Testis (tissue), 2 donors: Measurements from ENCODE around the gene PIP5KL1.

Experiments
- POLR2A ChIP-seq: fragments of 450-650 bp; IDR thresholded peaks from one replicate; pipeline ENCODE4 v1.6.1; 2017; ENCODE audit warnings: antibody characterized with exemption, mild to moderate bottlenecking, moderate library complexity
- TF ChIP-seq, protein P1 (sequence below), 3 experiments: fragments of 450-650 bp in 2 of 3; fragments of 200-600 bp in 1 of 3; sonication (generic) in 1 of 3; IDR thresholded peaks; one replicate each; pipeline ENCODE4 v1.5.1; 2016 to 2019; ENCODE audit warnings: antibody characterized with exemption in 3 of 3, mild to moderate bottlenecking in 2 of 3, moderate library complexity in 1 of 3

DNA sequence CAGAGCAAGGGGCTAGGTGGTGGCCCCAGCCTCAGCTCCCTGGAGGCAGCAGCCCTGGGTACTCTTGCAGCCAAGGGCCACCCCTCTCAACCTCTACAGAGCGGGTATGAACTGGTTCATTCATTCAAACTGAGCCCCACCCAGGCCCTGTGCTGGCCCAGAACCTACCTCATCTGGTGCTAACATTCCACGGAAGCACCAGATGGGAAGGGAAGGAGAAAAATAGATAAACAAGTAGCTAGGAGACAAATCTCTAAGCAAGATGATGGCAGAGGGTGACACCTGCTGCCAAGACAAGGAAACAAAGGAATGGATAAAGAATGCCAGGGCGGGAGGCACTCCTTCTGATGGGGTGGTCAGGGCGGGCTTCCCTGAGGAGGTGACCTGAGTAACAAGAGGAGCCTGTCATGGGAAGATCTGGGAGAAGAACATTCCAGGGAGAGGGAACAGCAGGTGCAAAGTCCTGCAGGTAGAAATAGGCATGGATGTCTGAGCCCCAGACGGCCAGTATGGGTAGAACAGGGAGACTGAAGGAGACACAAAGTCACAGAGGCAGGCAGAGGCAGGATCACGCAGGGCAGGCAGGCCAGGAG is 19.9 kb downstream of the PIP5KL1 start:
- no peak for TF ChIP-seq POLR2A
- TF ChIP-seq, protein P1, sequence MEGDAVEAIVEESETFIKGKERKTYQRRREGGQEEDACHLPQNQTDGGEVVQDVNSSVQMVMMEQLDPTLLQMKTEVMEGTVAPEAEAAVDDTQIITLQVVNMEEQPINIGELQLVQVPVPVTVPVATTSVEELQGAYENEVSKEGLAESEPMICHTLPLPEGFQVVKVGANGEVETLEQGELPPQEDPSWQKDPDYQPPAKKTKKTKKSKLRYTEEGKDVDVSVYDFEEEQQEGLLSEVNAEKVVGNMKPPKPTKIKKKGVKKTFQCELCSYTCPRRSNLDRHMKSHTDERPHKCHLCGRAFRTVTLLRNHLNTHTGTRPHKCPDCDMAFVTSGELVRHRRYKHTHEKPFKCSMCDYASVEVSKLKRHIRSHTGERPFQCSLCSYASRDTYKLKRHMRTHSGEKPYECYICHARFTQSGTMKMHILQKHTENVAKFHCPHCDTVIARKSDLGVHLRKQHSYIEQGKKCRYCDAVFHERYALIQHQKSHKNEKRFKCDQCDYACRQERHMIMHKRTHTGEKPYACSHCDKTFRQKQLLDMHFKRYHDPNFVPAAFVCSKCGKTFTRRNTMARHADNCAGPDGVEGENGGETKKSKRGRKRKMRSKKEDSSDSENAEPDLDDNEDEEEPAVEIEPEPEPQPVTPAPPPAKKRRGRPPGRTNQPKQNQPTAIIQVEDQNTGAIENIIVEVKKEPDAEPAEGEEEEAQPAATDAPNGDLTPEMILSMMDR (IDR thresholded peaks at IDR 0.05): peak in 1 of 3 experiments; percentile 21
